Measurements from ENCODE around the gene IGSF8. TPM values are rescaled to one million over a fixed set of nuclear protein-coding genes. Genes with fewer than 3 reads are reported as not detected.
A peak's percentile ranks its signal among the peaks of the same experiment; 100 is the strongest.

The IGSF8 gene
- total RNA-seq, 1 experiment from 2014 or later: 56.2 TPM

- no peak overlapping the region for H2BK20ac ChIP-seq (ENCODE audit: low read depth, low read length, poor library complexity, severe bottlenecking)
- no peak overlapping the region for H3K4me2 ChIP-seq (ENCODE audit: insufficient read depth, insufficient read length, low read length)
- H3K4me1 ChIP-seq (ENCODE audit: insufficient read depth, low read length): 0 out of 2 replicates have a peak, but pooled peaks cover 1% of the 10 kb centered on the region
- no peaks in the 10 kb centered on the region for H3K27me3 ChIP-seq (ENCODE audit: insufficient read depth, low read length)
- no peak overlapping the region for H3K18ac ChIP-seq (ENCODE audit: insufficient read length, low read depth, low read length)
- H2BK120ac ChIP-seq (ENCODE audit: low read depth, low read length, poor library complexity, severe bottlenecking): no peak overlapping the region
- no peaks in the 10 kb centered on the region for H3K79me2 ChIP-seq (ENCODE audit: insufficient read depth, low read length)
- H3T11ph ChIP-seq (ENCODE audit: low read length): no peak overlapping the region
- peaks cover 0 to 6% of the 10 kb centered on the region in 2 experiments; a peak in 2 of 4 replicates for H3K4me1 Mint-ChIP-seq
- H3K9me3 ChIP-seq (ENCODE audit: control insufficient read depth, low read depth, low read length): no peaks in the 10 kb centered on the region
- H3K27me3 Mint-ChIP-seq (ENCODE audit: low read depth): peaks cover 2% of the 10 kb centered on the region
- H3K9me3 Mint-ChIP-seq: no peaks in the 10 kb centered on the region
- H2AFZ ChIP-seq (ENCODE audit: low read length): no peak overlapping the region
- H4K5ac ChIP-seq (ENCODE audit: insufficient read length, low read depth, low read length): no peak overlapping the region
- no peak for TF ChIP-seq CTCF (conservative IDR thresholded peaks at IDR 0.05)
- no peaks in the 10 kb centered on the region for H4K20me1 ChIP-seq (ENCODE audit: control insufficient read depth, insufficient read depth, insufficient read length)
- H3K9ac ChIP-seq (ENCODE audit: extremely low read depth, insufficient read length, low read length): no peak overlapping the region
- H3K4me3 Mint-ChIP-seq: no peak overlapping the region; a peak in 1 of 5 replicates
- no peak overlapping the region for H2AK5ac ChIP-seq (ENCODE audit: insufficient read length, low read length)
- H2BK12ac ChIP-seq (ENCODE audit: insufficient read length, low read depth, low read length): no peak overlapping the region
- H2BK5ac ChIP-seq (ENCODE audit: insufficient read length, low read length): no peak overlapping the region
- peaks cover 0 to 77% (median 66%) of the 10 kb centered on the region in 3 experiments; a peak in 6 of 7 replicates for H3K36me3 Mint-ChIP-seq (ENCODE audit: insufficient read depth in 1 of 3, low read depth in 3 of 3)
- WGBS (ENCODE audit: extremely low coverage, insufficient read length, low lambda C conversion rate): no CpG with 5 or more reads among the region's 20 CpGs
- H3K14ac ChIP-seq (ENCODE audit: insufficient read depth, low read length): no peak overlapping the region
- H3K4ac ChIP-seq (ENCODE audit: low read depth, low read length): no peak overlapping the region
- no peak overlapping the region for H4K91ac ChIP-seq (ENCODE audit: insufficient read length, low read depth, low read length)
- H3K79me1 ChIP-seq (ENCODE audit: insufficient read depth, low read depth, low read length, poor library complexity, severe bottlenecking): no peaks in the 10 kb centered on the region
- no peak overlapping the region for H2BK15ac ChIP-seq (ENCODE audit: low read depth, low read length)
- H3K23me2 ChIP-seq (ENCODE audit: insufficient read length, low read depth, low read length, poor library complexity, severe bottlenecking): no peaks in the 10 kb centered on the region
- no peak overlapping the region for H3K56ac ChIP-seq (ENCODE audit: insufficient read length, low read depth, low read length)
- H3K27ac ChIP-seq (ENCODE audit: insufficient read length, low read depth, low read length): no peak overlapping the region
- no peak for DNase-seq
- H4K8ac ChIP-seq (replicated peaks; ENCODE audit: insufficient read length, low read depth, low read length): no peak overlapping the region
- H3K23ac ChIP-seq (ENCODE audit: insufficient read length, low read depth, low read length): no peak overlapping the region
- peak overlapping the region in 1 of 3 experiments; percentile 53; a peak in 2 of 7 replicates for H3K27ac Mint-ChIP-seq
These were observed 36.6 kb upstream of the IGSF8 start for GRCh38 chr1:160134791-160135572.

All from H9 (cell line).